ENCODE data around the gene CSNK2A2. TPM values are rescaled to one million over a fixed set of nuclear protein-coding genes. Genes with fewer than 3 reads are reported as not detected.

The CSNK2A2 gene
- 49.1 TPM for total RNA-seq

GRCh38 chr16:58198022-58198683 lies at the start of gene CSNK2A2:
Gene CSNK2A2, minus strand, starts transcription at chr16:58198106. Its CDS starts 370 bp downstream, at chr16:58197736.

GRCh38 chr16:58129097-58129936 lies 68.6 kb downstream of the CSNK2A2 start, which contains the start of gene CFAP20:
Gene CFAP20, minus strand, starts transcription at chr16:58129381. Its CDS starts 266 bp downstream, at chr16:58129115.

Other genes starting within 250 kb of the CSNK2A2 start
- 50.7 TPM for gene CNGB1, start 227.0 kb downstream of the CSNK2A2 start, total RNA-seq
- 10.2 TPM for gene ZNF319, start 197.4 kb downstream of the CSNK2A2 start, total RNA-seq
- gene USB1, start 196.7 kb downstream of the CSNK2A2 start, total RNA-seq, result 21.2 TPM
- gene MMP15, start 172.4 kb downstream of the CSNK2A2 start, total RNA-seq, result 25.2 TPM
- gene CFAP20, start 68.7 kb downstream of the CSNK2A2 start, total RNA-seq, result 79.6 TPM
- not detected for gene PRSS54, start 96.9 kb upstream of the CSNK2A2 start, total RNA-seq
- 7.5 TPM for gene GINS3, start 194.4 kb upstream of the CSNK2A2 start, total RNA-seq

All from camera-type eye (tissue), 1 donor.